ENCODE data around the gene RETREG1.

- TF ChIP-seq CTCF (conservative IDR thresholded peaks at IDR 0.05; ENCODE audit: low read depth in 2 of 2) (no peak), POLR2AphosphoS5 (IDR thresholded peaks at IDR 0.05; ENCODE audit: low read depth) (no peak), NANOG (IDR thresholded peaks at IDR 0.05; ENCODE audit: borderline replicate concordance) (peak; percentile 61), EZH2 (IDR thresholded peaks at IDR 0.05; ENCODE audit: low read depth, unreplicated experiment) (no peak), EZH2phosphoT487 (IDR thresholded peaks at IDR 0.05; ENCODE audit: unreplicated experiment) (no peak), CREB1 (CRISPR knock-in tag; IDR thresholded peaks at IDR 0.05; ENCODE audit: low read depth) (no peak), ZNF331 (CRISPR knock-in tag; IDR thresholded peaks at IDR 0.05; ENCODE audit: low read depth) (no peak)
Measured at GRCh38 chr5:16574789-16575721, 41.7 kb downstream of the RETREG1 start.

All from GM23338 (cell line).